IMR-90 (cell line): ENCODE results near the gene ZNF227.

Source experiments
- BHLHE40 ChIP-seq: fragments of 150-350 bp; IDR thresholded peaks from 2 replicates; pipeline ENCODE4 v1.6.1; 2016; ENCODE audit warnings: mild to moderate bottlenecking, low read depth, low read length
- CHD1 ChIP-seq: IDR thresholded peaks from 2 replicates; pipeline ENCODE4 v1.6.1; 2012; ENCODE audit warnings: low read depth, low read length, improper control_type of control experiment
- CTCF ChIP-seq: conservative IDR thresholded peaks from 2 replicates; pipeline ENCODE4 v1.5.1; 2012; ENCODE audit warnings: mild to moderate bottlenecking, low read depth, low read length, improper control_type of control experiment
- ELK1 ChIP-seq: fragments of 150-350 bp; IDR thresholded peaks from 2 replicates; pipeline ENCODE4 v1.6.1; 2016; ENCODE audit warnings: low read depth, mild to moderate bottlenecking, low read length, moderate library complexity, borderline replicate concordance
- MAFK ChIP-seq: IDR thresholded peaks from 2 replicates; pipeline ENCODE4 v1.6.1; 2012; ENCODE audit warnings: low read depth, low read length, improper control_type of control experiment
- MAZ ChIP-seq: IDR thresholded peaks from 2 replicates; pipeline ENCODE4 v1.6.1; 2012; ENCODE audit warnings: low read depth, mild to moderate bottlenecking, low read length, improper control_type of control experiment, moderate library complexity, borderline replicate concordance
- MXI1 ChIP-seq: IDR thresholded peaks from 2 replicates; pipeline ENCODE4 v1.6.1; 2012; ENCODE audit warnings: low read depth, mild to moderate bottlenecking, low read length, moderate library complexity, borderline replicate concordance
- POLR2A ChIP-seq: IDR thresholded peaks from 2 replicates; pipeline ENCODE4 v1.6.1; 2012; ENCODE audit warnings: mild to moderate bottlenecking, low read depth, low read length
- RFX5 ChIP-seq: IDR thresholded peaks from 2 replicates; pipeline ENCODE4 v1.8.0; 2012; ENCODE audit warnings: low read depth, mild to moderate bottlenecking, low read length, moderate library complexity
- USF2 ChIP-seq: fragments of 150-350 bp; IDR thresholded peaks from 2 replicates; pipeline ENCODE4 v1.6.1; 2017; ENCODE audit warnings: mild to moderate bottlenecking, antibody characterized with exemption, low read length, low read depth

- TF ChIP-seq POLR2A = no peak
- TF ChIP-seq MAFK = no peak
- TF ChIP-seq CTCF = no peak
- no peak for TF ChIP-seq USF2
- TF ChIP-seq MXI1 = no peak
- TF ChIP-seq CHD1 = no peak
- TF ChIP-seq ELK1 = no peak
- TF ChIP-seq BHLHE40 = no peak
- no peak for TF ChIP-seq RFX5
- no peak for TF ChIP-seq MAZ
Observed at GRCh38 chr19:44232867-44233266, 20.5 kb downstream of the ZNF227 start.
